Lower leg skin (tissue), 4 donors: Measurements from ENCODE around the gene STXBP6. TPM values are rescaled to one million over a fixed set of nuclear protein-coding genes. Genes with fewer than 3 reads are reported as not detected.

Experiments
- DNase-seq, 2 donors: peaks; one replicate each; pipeline ENCODE4 v3.0.0-alpha.2; 2019; ENCODE audit warnings: low spot score in 2 of 2
- H3K4me3 ChIP-seq: fragments of 200-600 bp; sonication (generic); 2 replicates; pipeline ENCODE4 v1.5.1; 2017; ENCODE audit warnings: mild to moderate bottlenecking, low read depth; ENCODE audit not compliant: poor library complexity, severe bottlenecking
- POLR2A ChIP-seq, 2 donors: fragments of 450-650 bp; IDR thresholded peaks; one replicate each; pipeline ENCODE4 v1.6.1; 2016 to 2017; ENCODE audit warnings: antibody characterized with exemption in 2 of 2, mild to moderate bottlenecking in 1 of 2, moderate library complexity in 1 of 2
- WGBS, 2 donors: methylation state at CpG; one replicate each; pipeline ENCODE4 v1.1.5; 2018; 5-methylcytosine and 5-hydroxymethylcytosine counted together
- intact Hi-C: fragments of 100-400 bp; cut with DNase I; formaldehyde crosslinking; loops from one replicate; pipeline ENCODE4 v1.15.0; 2023; ENCODE audit warnings: low total_unique reads
- total RNA-seq, 4 donors: library from RNA; depleted of rRNA; stranded (reverse); fragments of >200 nt; gene quantifications; one replicate each; pipeline ENCODE4 v1.1.0, GENCODE V29; 2016
- TF ChIP-seq, protein P1 (sequence below), 3 donors: fragments of 450-650 bp; IDR thresholded peaks; one replicate each; pipeline ENCODE4 v1.5.1; 2016; ENCODE audit warnings: antibody characterized with exemption in 3 of 3, mild to moderate bottlenecking in 3 of 3, moderate library complexity in 2 of 3

The STXBP6 gene
- total RNA-seq, 4 donors from 2014 or later, result 24.6 to 49.3 (median 36.9) TPM

DNA sequence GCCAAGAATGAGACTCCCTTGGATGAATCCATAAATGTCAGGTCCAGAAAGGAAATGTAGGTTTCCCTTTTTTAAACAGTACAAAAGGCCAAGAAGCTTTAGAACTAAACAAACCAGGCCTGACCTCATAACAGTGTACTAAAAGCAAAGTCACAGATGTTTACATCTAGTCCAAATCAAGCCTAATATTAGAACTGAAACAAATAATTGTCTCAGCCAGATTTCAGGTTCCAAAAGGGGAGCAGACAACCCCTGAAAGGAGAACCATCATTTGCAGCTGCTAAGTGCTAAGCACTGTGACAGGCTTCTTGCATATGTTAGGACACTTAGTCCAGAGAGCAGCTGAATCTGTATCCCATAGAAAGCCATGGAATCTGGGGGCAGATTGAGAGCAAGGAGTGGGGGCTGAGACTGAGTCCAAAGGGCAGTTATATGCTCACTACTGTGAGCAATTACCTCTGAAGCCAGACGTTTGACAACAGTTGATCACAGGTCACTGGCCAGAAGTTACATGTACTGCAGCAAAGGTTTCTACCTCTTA is 90.1 kb downstream of the STXBP6 start:
- intact Hi-C loops, result no loop called here
- no peak overlapping the region for H3K4me3 ChIP-seq
- 54 to 59% methylated on average over 1 of the region's 1 CpG for WGBS, 2 donors
- DNase-seq, result no peak
- TF ChIP-seq, protein P1, sequence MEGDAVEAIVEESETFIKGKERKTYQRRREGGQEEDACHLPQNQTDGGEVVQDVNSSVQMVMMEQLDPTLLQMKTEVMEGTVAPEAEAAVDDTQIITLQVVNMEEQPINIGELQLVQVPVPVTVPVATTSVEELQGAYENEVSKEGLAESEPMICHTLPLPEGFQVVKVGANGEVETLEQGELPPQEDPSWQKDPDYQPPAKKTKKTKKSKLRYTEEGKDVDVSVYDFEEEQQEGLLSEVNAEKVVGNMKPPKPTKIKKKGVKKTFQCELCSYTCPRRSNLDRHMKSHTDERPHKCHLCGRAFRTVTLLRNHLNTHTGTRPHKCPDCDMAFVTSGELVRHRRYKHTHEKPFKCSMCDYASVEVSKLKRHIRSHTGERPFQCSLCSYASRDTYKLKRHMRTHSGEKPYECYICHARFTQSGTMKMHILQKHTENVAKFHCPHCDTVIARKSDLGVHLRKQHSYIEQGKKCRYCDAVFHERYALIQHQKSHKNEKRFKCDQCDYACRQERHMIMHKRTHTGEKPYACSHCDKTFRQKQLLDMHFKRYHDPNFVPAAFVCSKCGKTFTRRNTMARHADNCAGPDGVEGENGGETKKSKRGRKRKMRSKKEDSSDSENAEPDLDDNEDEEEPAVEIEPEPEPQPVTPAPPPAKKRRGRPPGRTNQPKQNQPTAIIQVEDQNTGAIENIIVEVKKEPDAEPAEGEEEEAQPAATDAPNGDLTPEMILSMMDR (IDR thresholded peaks at IDR 0.05), result no peak
- no peak for TF ChIP-seq POLR2A (IDR thresholded peaks at IDR 0.05)

GRCh38 chr14:24958271-24958670 is 91.7 kb downstream of the STXBP6 start:
- intact Hi-C loops, result no loop called here
- H3K4me3 ChIP-seq, result no peak overlapping the region
- TF ChIP-seq, protein P1 (IDR thresholded peaks at IDR 0.05), result no peak
- no peak for TF ChIP-seq POLR2A (IDR thresholded peaks at IDR 0.05)
- WGBS, 2 donors, result 48 to 65% methylated on average over 1 of the region's 1 CpG
- DNase-seq, result no peak

- TF ChIP-seq POLR2A (IDR thresholded peaks at IDR 0.05), result no peak
- TF ChIP-seq, protein P1 (IDR thresholded peaks at IDR 0.05), result no peak
- WGBS, 2 donors, result 90 to 94% methylated on average over 1 of the region's 1 CpG
- intact Hi-C loops, result no loop called here
- no peak overlapping the region for H3K4me3 ChIP-seq
- DNase-seq, result no peak
These were observed 92.1 kb downstream of the STXBP6 start for GRCh38 chr14:24957814-24958213.

GRCh38 chr14:24956104-24956503 is 93.8 kb downstream of the STXBP6 start:
- H3K4me3 ChIP-seq, result no peak overlapping the region
- intact Hi-C loops, result no loop called here
- WGBS, 2 donors, result 91 to 92% methylated on average over 4 of the region's 4 CpGs

GRCh38 chr14:24954700-24955037 is 95.3 kb downstream of the STXBP6 start:
- intact Hi-C loops, result no loop called here
- TF ChIP-seq POLR2A (IDR thresholded peaks at IDR 0.05), result no peak
- TF ChIP-seq, protein P1 (IDR thresholded peaks at IDR 0.05), result no peak
- 92 to 95% methylated on average over 2 of the region's 2 CpGs for WGBS, 2 donors

More at GRCh38 chr14:24956104-24956503, 93.8 kb downstream of the STXBP6 start:
- no peak for DNase-seq
- TF ChIP-seq, protein P1 (IDR thresholded peaks at IDR 0.05), result no peak
- TF ChIP-seq POLR2A (IDR thresholded peaks at IDR 0.05), result no peak

DNA sequence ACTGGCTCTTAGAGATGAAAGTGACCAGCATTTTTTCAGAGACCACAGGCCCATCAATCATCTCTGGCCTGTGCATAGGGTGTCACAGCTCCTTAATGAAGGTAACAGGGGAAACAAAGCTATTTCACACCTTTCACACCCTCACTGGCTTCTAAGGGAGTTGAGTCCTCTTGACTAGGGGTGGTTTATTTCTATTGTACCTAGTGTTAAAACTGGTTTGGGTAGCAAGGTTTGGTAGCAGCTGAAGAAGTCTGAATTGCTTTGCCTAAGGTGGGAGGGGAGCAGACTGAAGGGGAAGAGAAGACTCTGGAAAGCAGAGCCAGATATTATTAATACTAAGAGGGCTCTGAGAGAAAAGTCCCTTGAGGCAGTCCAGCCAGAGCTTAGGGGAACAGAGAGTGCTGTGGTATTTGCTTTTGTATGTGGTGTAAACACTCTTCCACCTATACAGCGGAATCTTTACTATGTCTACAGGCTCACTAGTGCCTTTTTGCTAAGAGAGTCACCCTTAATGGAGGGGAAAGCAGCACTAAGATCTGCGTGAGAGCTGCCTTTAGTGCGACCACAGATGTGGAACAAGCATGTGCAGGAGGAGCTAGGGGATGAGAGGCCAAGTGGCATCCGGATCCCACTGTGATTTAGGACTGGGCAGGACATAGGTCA is 95.8 kb downstream of the STXBP6 start:
- H3K4me3 ChIP-seq, result no peak overlapping the region
- DNase-seq, result no peak
- WGBS, 2 donors, result 86 to 89% methylated on average over 4 of the region's 4 CpGs
- intact Hi-C loops, result no loop called here
- no peak for TF ChIP-seq POLR2A (IDR thresholded peaks at IDR 0.05)
- TF ChIP-seq, protein P1 (IDR thresholded peaks at IDR 0.05), result no peak

More at GRCh38 chr14:24954700-24955037, 95.3 kb downstream of the STXBP6 start:
- no peak overlapping the region for H3K4me3 ChIP-seq
- DNase-seq, result no peak
